Non-pigmented ciliary epithelial cell (primary cell): ENCODE results near the gene KIF3B.
"Not testable (repeated sequence)": the region's sequence is repeated elsewhere in the genome, so short reads cannot be mapped to it uniquely, and the experiment has no call there.

Source experiments
- DNase-seq: peaks from one replicate; pipeline ENCODE4 v3.0.0-alpha.2; 2010; ENCODE audit warnings: low read depth

Gene KIF3B

DNA sequence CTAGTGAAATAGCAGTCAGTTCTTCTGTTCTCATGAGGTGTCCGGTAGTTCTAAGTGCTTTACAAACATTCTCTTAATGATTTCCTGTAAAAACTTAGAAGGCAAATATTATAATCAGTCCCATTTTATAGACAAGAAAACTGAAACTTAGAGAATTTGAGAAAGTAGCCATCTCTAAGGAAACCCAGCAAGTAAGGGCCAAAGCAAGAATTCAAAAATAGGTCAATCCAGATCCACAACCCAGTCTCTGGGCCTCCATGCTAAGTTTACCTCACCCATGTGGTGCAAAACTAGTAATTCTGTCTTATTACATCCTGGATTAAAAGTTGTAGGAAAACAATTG lies 53.1 kb downstream of the KIF3B start:
- DNase-seq: no peak

DNA sequence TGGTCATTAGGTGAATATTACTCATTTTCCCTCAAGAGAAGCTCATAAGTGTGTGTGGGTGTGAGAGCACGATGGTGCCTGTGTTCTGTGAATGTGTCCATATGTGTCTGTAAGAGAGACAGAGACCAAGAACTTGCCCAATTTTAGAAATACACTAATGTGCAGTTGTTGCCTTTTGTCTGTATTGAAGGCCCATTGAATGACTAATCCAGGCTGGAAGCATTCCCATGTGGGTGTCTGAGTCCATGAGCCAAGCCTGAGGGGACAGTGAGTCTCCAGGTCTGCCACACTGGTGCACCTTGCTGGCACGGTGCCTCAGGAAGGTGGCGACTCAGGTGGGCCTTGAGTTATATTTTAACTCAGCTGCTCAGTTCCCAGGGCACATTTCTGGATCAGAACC lies 55.2 kb downstream of the KIF3B start:
- no peak for DNase-seq

DNA sequence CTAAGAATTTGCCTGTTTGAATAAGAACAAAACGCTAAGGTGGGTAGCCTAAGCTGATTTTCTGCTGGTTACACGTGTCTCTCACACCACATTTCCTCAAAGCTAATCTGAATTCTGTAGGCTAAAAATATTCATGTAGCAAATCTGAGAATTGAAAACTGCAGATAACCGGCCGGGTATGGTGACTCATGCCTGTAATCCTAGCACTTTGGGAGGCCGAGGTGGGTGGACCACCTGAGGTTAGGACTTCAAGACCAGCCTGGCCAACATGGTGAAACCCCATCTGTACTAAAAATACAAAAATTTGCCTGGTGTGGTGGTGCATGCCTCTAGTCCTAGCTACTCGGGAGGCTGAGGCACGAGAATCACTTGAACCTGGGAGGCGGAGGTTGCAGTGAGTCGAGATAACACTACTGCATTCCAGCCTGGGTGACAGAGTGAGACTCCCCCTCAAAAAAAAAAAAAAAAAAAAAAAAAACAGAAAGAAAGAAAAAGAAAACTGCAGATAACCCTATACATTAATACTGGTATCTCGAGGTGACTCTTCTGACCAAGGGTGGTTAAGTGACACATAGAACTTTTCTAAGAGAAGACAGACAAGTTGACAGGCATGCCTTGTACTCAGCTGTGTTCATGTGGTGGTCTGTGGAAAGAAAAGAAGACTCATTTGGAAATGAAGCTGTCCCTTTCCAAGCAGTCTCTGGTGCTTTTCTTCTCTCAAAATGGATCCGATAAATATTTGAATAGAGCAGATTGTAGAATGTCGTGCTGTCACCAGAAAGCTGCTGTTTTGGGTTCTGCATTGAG lies 55.9 kb downstream of the KIF3B start:
- no peak for DNase-seq

DNA sequence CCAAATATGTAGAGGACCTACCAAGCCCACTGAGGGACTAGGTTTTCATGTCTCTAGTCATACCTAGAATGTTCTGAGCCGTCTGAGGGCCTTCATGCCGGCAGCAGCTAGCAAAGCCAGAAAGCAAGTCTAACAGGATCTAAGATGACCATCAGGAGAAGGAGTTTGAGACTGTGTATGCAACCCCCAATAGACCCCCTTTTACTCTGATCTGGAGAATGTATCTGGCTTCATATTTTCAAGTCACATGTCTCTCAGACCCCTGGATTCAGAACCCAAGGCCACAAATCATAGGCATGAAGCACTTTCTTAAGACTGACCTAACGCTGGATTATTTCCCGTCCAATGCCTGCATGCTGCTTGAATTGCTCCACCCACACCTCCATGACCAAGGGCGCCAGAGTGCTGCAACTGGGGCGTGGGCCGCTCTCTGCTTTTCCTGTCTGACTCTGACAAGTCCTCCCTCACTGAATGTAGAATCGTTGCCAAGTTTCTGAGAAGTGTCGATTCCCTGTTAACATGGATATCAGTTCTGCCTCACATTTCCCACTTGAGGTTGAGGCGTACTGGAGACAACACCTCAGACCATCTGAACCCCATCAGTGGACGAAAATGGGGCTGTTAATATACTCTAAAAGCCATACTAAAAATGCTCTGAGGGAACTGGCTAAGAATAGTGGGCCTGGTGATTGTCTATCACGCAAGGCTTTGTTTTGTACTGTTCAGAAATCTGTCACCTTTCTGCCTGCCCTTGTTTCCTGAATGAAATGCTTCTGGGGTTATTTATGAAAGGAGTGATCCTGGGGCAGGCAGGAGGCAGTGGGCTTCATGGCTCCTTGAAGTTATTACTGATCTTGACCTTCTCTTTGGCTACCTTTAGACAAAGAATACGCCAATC lies 56.8 kb downstream of the KIF3B start:
- DNase-seq: no peak

DNA sequence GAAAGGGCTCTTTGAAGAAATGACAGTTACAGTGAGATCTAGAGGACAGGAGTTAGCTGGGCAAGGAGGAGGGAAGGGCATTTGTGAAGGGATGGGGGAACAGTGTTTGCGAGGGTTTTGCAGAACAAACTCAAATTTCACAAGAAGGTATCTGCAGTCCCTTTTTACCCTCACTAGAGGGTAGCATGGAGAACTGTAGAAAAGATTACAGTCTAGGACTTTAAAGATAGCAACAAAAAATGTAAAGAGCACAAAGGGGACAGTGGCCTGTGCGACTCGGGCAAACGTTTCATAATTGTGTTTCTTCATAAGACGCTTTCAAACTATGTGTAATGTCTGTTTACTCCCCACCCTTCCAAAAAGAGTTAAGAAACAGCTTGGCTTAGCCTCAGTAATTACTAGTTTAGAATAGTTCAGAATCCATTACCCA lies 59.5 kb downstream of the KIF3B start:
- no peak for DNase-seq

DNA sequence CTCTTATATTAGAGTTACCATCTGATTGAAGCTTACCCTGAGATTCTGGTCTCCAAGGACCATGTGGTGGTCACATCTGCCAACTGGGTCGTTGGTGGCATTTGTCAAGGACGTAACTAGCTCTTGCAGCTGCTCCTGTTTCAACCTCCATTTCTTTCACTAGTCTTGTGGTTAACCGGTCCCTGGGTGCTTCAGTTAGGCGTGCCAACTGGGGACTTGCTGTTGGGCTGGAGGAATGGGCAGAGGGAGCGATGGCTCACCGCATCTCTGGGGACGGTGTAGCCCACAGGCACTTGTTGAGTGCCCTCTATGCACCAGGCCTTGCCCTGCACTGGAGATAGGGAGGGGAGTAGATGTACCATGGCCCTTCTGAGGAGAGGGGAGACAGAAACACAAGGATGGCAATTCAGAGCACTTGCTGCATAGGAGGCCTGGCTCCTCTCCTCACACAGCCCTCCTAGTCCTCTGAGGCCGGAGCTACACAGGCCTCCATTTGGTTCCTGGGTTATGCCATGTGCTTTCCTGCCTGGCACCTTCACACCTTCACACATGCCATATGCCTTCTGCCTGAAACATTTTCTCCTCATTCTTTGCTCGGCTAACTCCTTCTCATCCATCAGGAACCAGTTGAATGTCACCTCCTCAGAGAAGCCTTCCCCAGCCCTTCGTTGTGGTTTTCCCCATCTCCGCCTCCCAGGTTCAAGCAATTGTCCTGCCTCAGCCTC lies 60.6 kb downstream of the KIF3B start:
- no peak for DNase-seq

DNA sequence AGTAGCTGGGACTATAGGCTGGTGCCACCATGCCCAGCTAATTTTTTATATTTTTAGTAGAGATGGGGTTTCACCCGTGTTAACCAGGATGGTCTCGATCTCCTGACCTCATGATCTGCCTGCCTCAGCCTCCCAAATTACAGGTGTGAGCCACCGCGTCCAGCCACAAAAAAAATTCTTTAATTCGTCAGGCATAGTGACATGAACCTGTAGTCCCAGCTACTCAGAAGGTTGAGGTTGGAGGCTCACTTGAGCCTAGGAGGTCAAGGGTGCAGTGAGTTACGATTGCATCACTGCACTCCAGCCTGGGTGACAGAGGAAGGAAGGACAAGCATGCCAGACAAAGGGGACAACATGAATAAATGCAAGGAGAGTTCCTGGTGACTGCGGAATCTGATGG lies 61.2 kb downstream of the KIF3B start:
- no peak for DNase-seq

DNA sequence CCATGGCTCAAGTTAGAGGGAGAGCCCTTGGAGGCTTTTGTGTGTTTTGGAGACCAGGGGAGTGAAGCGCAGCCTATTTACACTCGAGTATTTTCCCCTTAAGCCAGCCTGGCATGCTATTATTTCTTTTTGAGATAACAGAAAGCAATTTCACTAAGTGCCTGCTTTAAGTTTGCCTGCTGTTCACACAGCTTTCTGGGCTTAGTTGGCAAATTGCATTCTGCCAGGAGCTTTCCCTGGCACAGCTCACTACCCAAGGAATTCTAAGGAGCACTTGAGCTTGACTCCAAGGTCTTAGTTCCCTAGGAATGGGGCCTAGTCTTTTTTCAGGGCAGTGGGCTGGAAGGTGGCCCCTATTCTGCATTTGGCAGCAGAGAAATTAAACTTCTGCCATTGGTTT lies 61.7 kb downstream of the KIF3B start:
- no peak for DNase-seq

DNA sequence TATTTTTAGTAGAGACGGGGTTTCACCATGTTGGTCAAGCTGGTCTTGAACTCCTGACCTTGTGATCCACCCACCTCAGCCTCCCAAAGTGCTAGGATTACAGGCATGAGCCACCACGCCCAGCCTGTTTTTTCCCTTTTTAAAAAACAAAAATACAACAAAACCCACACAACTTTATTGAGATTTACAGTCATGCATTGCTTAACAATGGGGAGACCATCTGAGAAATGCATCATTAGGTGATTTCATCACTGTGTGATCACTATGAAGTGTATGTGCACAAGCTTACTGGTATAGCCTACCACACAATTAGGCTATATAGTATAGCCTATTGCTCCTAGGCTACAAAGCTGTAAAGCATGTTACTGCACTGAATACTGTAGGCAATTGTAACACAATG lies 63.6 kb downstream of the KIF3B start:
- not testable (repeated sequence) for DNase-seq

DNA sequence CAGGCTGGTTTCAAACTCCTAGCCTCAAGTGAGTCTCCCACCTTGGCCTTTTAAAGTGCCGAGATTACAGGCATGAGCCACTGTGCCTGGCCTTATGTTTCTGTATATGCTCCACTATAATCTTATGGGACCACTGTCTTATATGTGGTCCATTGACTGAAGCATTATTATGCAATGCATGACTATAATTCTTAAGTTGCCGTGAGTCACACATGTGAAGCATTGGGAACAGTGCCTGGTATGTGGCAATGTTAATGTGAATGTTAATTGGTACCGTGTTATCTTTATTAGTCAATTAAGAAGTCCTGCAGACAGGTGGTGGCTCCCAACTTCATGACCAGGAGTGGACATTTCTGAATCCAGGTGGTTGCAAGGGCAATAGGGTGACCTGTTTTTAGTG lies 66.0 kb downstream of the KIF3B start:
- DNase-seq: no peak

DNA sequence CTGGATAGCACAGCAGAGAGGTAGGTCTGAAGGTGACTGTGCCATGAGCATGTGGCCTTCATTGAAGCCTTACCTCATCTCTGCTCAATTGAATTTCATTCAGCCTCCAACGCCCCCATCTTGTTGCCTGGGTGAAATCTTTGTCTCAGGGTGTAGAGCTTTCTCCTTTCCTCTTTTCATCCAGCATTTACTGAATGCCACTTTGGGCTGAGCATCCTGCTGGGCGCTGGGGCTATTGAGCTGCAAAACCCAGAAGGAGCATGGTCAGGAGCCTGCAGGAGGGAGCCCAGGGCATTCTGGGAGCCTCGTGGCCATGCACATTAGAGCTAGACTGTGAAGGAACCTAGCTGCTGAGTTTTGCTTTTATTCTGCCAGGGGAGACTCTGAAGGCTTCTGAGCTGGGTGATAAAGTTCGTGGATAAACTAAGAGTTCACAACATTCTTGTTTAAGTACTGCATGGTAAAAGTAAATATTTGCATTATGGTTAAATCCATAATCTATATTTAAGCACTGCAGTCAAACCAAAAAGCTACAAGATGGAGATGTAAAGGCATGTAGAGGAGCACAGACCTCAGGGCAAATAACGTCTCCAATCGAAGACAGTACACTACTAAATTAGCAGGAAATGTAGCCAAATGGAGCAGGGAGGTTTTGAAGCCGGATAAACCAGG lies 67.5 kb downstream of the KIF3B start:
- DNase-seq: no peak

DNA sequence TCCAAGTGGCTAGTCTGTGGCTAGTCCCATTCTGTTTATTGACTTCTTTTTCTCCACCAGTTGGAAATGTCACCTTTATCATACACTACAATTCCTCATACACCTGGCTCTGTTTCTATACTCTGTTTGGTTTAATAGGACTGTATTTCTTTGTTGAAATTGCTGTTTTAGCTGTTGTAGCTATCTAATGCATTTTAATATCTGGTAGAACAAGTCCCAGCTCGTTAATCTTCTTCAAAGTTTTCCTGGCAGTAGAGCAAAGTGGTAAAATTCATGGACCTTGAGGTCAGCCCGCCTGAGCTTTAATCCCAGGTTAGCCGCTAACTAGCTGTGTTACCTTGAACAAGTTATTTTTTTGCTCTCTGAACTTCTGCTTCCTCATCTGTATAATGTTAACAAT lies 70.8 kb downstream of the KIF3B start:
- no peak for DNase-seq

DNA sequence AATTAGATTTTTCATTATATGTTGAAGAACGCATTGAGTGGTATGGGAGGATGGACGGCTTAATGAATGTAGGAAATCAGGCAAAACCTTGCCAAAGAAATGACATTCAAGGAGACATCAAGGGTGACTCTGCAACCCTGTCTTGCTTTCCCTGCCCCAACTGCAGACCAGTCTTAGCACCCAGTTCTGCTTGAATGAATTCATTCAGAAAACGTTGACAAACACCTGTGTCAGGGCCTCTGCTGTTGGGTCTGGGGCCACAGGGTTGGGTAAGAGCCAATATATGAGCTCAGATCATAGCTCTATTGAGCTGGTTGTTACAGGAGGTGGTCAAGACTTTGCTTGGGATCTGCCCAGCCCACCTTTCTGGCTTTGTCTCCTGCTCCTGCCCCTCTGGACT lies 73.0 kb downstream of the KIF3B start:
- no peak for DNase-seq

DNA sequence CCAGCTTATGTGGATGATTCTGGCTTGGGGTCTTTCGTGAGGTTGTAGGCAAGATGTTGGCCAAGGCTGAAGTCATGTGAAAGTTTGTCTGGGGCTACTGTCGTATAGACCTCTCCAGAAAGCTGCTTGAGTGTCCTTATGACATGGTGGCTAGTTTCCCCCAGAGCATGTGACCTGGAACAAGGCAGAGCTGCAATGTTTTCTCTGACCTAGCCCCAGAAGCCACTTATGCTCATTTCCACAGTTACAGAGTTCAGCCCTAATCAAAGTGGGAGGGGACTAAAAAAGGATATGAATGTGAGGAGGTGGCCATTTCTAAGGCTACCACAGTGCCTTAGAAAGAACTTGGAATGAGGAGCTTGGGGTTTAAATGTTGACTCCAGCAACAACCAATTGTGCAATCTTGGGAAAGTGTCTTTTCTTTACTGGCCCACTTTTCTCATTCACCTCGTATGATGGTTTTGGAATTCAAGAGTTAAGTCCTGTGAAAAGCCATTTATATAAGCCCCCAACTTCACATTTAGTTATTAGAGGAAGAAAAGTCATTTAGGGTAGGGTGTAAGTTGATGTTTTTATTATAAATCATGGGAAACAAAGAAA lies 74.8 kb downstream of the KIF3B start:
- DNase-seq: no peak

DNA sequence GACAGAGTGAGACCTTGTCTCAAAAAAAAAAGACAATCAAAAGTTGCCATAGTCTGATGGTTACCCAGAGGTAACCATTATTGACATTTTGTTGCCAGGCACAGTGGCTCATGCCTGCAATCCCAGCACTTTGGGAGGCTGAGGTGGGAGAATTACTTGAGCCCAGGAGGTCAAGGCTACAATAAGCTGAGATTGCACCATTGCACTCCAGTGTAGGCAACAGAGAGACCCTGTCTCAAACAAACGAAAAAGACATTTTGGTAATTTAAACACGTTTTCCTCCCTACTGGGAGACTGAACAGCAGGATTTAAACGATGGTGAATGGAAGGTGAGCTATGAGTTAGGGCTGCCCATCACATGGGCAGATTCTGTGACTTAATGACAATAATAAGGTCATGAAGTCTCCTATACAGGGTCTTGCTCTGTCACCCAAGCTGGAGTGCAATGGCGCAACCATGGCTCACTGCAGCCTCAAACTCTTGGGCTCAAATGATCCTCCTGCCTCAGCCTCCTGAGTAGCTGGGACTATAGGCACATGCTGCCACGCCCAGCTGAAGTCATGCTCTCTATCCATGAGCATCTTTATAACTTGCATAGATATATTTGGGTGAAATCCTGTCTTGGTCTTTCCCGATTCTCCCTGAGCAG lies 76.5 kb downstream of the KIF3B start:
- no peak for DNase-seq

DNA sequence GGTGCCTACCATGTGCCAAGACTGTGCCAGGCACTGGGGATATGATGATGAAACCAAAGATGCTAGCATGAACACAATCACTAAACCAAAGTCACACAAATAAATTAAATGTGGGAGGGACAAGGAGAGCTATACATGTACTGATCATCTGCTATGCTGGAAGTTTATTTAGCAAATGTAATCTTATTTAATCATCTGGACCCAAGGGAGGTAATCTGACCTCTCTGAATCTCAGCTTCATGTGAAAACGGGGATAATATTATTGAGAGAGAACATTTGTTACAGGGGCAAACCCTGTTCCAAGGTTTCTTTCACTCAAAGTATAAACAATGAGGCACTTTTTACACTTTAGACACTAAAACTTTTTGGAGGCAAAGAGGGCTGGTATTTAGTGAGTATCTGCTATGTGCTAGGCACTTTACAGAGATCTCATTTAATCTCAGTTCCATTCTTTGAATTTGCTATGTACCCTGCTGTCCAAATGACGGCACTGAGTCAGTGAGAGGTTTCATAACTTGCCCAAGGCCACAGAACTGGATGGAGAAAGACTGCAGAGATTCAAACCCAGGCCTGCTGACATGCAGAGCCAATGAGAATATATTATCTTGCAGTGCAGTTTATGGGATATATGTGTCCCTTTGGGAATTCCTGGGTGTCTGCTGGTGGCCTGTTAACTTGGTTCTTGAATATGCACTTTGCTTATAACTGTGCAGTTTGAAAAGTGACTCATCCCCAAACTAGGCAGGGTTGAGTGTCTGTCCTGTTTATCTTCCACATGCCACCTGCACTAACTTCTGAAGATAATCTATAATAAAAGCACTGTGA lies 77.4 kb downstream of the KIF3B start:
- DNase-seq: no peak

DNA sequence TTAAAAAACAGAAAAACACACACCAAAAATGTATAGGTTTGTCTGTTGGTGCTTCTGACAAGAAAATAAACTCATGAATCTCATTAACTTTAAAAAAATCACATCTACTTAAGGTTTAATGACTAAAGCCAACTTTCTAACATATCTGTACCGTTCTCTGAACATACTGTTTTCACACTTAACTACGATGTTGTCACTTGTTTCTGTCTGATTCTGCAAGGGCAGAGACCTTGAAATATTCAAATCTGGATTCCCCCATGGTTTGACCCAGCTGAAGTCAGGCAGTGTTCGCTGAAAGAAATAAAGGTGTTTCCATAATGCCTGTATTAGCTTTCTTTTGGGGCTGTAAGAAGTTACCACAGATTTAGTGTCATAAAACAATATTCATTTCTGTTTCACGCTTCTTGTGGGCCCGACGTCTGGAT lies 78.0 kb downstream of the KIF3B start:
- DNase-seq: no peak

DNA sequence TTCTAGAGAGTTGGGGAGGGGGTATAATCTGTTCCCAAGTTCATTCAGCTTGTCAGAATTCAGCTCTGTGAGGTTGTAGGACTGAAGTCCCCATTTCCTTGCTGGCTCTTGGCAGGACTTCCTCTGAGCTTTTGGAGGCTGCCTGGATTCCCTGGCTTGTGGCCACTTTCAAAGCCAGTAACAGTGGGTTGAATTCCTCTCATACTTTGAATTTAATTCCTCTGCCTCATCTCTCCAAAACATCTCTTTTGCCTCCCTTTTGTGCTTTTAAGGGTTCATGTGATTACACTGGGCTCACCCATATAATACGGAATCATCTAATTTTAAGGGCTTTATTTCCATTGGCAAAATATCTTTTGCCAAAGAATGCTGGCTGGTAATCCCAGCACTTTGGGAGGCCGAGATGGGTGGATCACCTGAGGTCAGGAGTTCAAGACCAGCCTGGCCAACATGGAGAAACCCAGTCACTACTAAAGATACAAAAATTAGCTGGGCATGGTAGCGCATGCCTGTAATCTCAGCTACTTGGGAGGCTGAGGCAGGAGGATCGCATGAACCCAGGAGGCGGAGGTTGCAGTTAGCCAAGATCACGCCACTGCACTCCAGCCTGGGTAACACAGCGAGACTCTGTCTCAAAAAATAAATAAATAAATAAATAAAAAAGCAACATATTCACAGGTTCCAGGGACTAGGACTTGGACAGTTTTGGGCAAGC lies 78.6 kb downstream of the KIF3B start:
- DNase-seq: not testable (repeated sequence)

DNA sequence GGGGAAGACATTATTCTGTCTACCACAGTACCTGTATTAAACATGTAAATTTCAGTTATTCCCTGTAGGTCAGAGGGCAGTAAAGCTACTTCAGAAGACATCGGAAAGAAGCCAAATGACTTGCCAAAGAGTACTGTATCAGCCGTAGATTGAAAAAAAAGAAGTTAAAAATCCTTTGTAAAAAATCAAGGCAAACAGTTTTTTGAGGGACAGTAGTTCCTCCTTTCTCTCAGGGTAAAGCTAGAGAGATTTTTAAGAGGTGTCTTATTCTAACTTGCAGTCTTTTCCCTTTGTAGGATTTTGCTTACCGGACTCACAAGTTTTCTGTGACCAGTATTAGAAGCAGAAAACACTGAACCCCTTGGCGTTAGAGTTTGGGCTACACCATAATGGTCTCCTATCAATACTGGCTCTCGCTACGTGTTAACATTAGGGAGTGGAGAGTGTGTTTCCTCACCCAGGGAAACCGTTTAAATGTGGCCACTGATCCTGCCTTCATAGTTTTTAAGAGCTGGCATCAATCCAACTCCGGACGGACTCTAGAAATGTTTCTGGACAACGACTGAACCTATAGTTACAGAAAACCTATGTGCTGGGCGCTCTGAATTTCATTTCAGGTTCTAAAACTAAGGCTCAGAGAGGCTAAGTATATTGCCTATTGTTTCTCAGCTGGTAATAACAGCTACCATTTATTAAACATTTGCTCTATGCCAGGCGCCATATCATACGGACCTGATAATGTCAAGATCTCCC lies 79.3 kb downstream of the KIF3B start:
- no peak for DNase-seq
